GM04504 (cell line): ENCODE data around the gene EHD3.

ENCODE experiments used
- DNase-seq: peaks from one replicate; pipeline ENCODE4 v3.0.0-alpha.2; 2012; ENCODE audit warnings: low read depth

The EHD3 gene

GRCh38 chr2:31294196-31294595, 60.2 kb downstream of the EHD3 start:
- DNase-seq = no peak

- no peak for DNase-seq
These were observed 62.8 kb downstream of the EHD3 start for GRCh38 chr2:31296641-31297287.

- DNase-seq = no peak
These were observed 63.8 kb downstream of the EHD3 start for GRCh38 chr2:31297751-31298150.

- no peak for DNase-seq
These were observed 65.6 kb downstream of the EHD3 start for GRCh38 chr2:31299547-31299946.

GRCh38 chr2:31300309-31300708, 66.4 kb downstream of the EHD3 start:
- no peak for DNase-seq

GRCh38 chr2:31302940-31303563, 69.1 kb downstream of the EHD3 start:
- DNase-seq = no peak

- no peak for DNase-seq
These were observed 70.9 kb downstream of the EHD3 start for GRCh38 chr2:31304816-31305215.

GRCh38 chr2:31312898-31313297, 78.9 kb downstream of the EHD3 start:
- no peak for DNase-seq

- DNase-seq = no peak
These were observed 80.8 kb downstream of the EHD3 start for GRCh38 chr2:31314761-31315160.

GRCh38 chr2:31317396-31317795, 83.4 kb downstream of the EHD3 start:
- DNase-seq = no peak

- DNase-seq = peak; percentile 54
These were observed 84.7 kb downstream of the EHD3 start for GRCh38 chr2:31318361-31319336.
